Skeletal muscle tissue (tissue), 4 donors: ENCODE measurements around the gene VPS35. TPM values are rescaled to one million over a fixed set of nuclear protein-coding genes. Genes with fewer than 3 reads are reported as not detected.
"Not testable (repeated sequence)": the region's sequence is repeated elsewhere in the genome, so short reads cannot be mapped to it uniquely, and the experiment has no call there.

ENCODE experiments used
- H3K27ac ChIP-seq: one replicate; pipeline ENCODE4 v1.7.0; 2013; ENCODE audit warnings: mild to moderate bottlenecking, low read depth, low read length, inconsistent platforms
- H3K27me3 ChIP-seq, 3 donors: one replicate each; pipeline ENCODE4 v1.7.0; 2013; ENCODE audit warnings: low read length in 3 of 3; ENCODE audit not compliant: control insufficient read depth in 3 of 3, insufficient read depth in 3 of 3
- H3K36me3 ChIP-seq, 3 donors: one replicate each; pipeline ENCODE4 v1.7.0; 2013; ENCODE audit warnings: low read length in 3 of 3; ENCODE audit not compliant: control insufficient read depth in 3 of 3, insufficient read depth in 3 of 3
- H3K4me1 ChIP-seq, 3 donors: one replicate each; pipeline ENCODE4 v1.7.0; 2013; ENCODE audit warnings: low read length in 3 of 3, mild to moderate bottlenecking in 3 of 3; ENCODE audit not compliant: control insufficient read depth in 3 of 3, insufficient read depth in 3 of 3
- H3K4me3 ChIP-seq, 3 donors: one replicate each; pipeline ENCODE4 v1.7.0; 2013; ENCODE audit warnings: low read length in 3 of 3
- H3K9ac ChIP-seq, 3 donors: one replicate each; pipeline ENCODE4 v1.7.0; 2013; ENCODE audit warnings: low read length in 3 of 3, mild to moderate bottlenecking in 3 of 3, moderate library complexity in 2 of 3, low read depth in 1 of 3
- H3K9me3 ChIP-seq, 3 donors: one replicate each; pipeline ENCODE4 v1.7.0; 2013; ENCODE audit warnings: low read length in 3 of 3; ENCODE audit not compliant: control insufficient read depth in 3 of 3
- total RNA-seq: library from RNA; depleted of rRNA; stranded (reverse); fragments of >200 nt; gene quantifications from one replicate; pipeline ENCODE4 v1.2.3, GENCODE V29; 2014
- donor health status: Osteomylitis.

Gene VPS35
- total RNA-seq, 1 donor from 2014 or later: 107 TPM

DNA sequence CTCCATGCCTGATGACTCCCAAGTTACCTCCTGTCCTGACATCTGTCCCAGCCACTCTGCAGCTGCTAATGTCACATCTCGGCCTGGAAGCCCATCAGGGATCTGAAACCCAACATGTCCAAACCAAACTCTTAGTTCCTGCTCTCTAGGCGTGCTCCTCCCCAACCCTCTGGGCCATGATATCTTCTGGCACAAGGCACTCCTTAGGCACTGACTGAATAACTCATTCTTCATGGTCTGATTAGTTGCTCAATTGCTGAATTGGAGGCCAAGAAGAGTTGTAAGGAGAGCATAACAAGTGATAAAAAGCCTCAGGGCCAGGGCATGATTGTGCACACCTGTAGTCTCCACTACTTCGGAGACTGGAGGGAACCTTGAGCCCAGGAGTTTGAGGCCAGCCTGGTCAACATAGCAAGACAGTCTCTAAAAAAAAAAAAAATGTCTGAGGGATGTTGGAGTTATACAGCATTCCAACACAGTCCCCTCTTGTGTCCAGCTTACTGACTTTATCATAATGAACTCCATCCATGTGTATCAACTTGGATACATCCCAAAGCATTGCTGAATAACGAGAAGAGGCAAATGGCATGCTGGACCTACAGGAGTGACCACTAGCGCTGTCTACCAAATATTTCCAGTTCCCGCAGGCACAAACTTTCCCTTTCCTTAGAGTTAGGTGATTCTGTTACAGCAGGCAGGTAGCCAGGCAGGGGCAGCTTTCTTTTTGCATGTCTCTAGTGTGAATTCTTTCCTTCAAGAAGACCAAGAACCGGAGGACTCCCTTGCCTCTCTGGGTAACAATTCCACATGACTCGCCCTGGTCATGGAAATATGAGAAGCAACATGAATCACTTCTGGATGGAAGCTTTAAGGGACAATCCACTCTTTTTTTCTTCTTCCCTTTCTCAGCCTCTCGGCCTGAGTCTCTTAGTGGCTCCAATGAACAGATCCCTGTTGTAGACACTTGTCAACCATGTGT lies 49.7 kb downstream of the VPS35 start:
- Histone ChIP-seq H3K9me3 (no peaks in the 10 kb centered on the region), H3K27ac (no peak overlapping the region), H3K27me3 (no peaks in the 10 kb centered on the region), H3K4me1 (no peaks in the 10 kb centered on the region), H3K9ac (no peak overlapping the region), H3K36me3 (no peaks in the 10 kb centered on the region), H3K4me3 (no peak overlapping the region)

DNA sequence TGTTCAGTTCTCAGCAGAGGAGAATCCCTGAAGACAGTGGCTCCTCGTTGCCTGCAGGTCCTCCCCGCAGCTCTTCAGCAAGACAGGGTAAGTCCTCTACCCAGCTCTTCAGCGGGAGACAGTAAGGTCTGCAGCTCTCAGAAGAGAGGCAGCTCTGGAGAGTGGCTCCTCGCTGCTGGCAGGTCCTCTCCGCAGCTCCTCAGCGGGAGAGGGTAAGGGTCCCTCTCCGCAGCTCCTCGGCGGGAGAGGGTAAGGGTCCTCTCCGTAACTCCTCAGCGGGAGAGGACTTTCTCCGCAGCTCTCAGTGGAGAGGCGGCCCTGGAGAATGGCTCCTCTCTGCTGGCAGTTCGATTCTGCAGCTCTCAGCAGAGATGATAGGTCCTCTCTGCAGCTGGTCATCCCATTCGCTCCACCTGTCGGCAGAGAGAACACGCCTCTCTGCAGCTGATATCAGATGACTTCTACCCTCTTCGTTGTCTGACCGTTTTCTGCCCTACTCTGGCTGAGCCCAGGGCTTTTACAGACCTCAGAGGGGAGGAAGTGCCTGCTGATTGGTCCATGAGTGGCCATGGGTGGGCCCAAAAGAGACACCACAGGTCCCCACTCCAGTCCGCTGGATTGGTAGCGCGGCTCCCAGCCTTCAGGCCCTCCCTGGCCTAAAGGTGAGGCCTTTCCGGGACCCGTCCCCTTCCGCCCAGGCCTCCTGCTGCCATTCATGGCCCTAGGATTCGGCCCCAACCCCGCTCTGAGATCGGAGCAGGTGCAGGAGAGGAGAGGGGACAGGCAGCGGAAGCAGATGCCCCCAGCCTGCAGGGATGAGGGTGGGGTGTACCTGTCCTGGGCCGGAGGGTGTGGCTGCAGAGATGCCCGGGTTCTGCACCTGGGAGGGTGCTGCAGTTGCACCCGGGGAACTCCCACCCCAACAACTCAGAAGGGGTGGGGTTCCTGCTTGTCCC lies 55.9 kb downstream of the VPS35 start:
- no peak overlapping the region for H3K27ac ChIP-seq
- H3K4me1 ChIP-seq: peaks cover 0 to 9% (median 3%) of the 10 kb centered on the region in 3 donors
- H3K4me3 ChIP-seq: no peak overlapping the region
- no peaks in the 10 kb centered on the region for H3K9me3 ChIP-seq
- H3K36me3 ChIP-seq: no peaks in the 10 kb centered on the region
- H3K27me3 ChIP-seq: no peaks in the 10 kb centered on the region
- H3K9ac ChIP-seq: no peak overlapping the region

DNA sequence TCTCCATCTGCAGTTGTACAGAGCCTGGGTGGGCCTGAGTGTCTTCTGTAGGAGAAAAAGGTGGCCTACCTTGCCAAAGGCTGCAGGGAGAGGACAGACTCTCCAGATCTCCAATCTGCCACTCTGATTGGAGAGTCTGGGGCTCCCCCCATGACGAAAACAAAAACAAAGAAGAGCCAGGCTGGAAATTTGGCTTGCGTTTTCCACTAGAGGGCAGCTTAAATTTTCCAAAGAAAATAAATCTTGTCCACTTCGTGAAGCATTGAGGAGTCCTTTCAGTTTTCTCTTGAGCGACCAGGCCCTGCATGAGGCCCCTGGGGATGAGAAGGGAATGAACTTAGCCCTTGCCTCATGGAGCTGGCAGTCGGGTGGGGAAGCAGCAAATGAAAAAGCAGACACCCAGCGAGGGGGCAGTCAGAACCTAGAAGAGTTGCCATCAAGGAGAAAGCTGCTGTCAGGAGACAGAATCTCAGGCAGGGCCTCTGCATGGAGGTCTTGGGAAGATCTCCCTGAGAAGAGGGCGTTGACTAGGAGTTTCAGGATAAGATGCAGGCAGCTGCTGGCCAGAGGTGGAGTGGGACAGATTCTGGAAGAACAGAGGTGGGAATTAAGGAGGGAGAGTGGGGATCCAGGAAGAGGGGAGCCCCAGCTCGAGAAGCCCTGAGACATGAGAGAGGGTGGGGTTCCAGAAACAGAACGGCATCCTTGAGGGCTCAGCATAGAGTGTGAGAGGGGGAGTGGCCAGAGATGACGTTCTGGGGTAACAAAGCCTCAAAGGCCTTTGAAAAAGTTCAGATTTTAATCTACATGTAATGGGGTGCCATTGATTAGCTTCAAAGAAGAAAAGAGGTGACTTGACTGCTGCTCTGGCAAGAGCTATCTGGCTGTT lies 59.4 kb downstream of the VPS35 start:
- H3K27ac ChIP-seq: no peak overlapping the region

DNA sequence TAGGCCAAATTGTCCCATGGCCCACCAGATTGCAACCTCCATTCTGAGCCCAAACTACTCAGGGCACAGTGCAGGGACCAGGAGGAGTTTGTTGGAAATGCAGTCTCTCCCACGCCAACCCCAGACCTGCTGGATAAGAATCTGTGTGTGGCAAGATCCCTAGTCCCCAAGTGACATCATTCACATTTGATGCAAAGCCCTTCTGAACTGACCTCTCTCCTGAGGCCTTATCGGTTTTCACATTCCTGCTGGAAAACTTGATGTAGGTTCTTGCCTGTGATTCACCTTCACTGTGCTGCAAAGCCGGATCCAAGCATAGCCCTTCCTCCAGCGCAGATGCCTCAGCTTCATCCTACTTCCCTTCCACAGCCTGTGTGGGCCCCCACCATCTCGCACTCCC lies 61.2 kb downstream of the VPS35 start:
- H3K9me3 ChIP-seq: no peaks in the 10 kb centered on the region
- H3K4me3 ChIP-seq: no peak overlapping the region
- no peak overlapping the region for H3K27ac ChIP-seq
- no peaks in the 10 kb centered on the region for H3K27me3 ChIP-seq
- no peaks in the 10 kb centered on the region for H3K36me3 ChIP-seq
- peaks cover 0 to 9% (median 3%) of the 10 kb centered on the region in 3 donors for H3K4me1 ChIP-seq
- no peak overlapping the region for H3K9ac ChIP-seq

More for the DNA sequence above, 59.4 kb downstream of the VPS35 start:
- Histone ChIP-seq H3K9me3 (no peaks in the 10 kb centered on the region), H3K4me3 (no peak overlapping the region), H3K36me3 (no peaks in the 10 kb centered on the region), H3K9ac (no peak overlapping the region), H3K27me3 (no peaks in the 10 kb centered on the region), H3K4me1 (peaks cover 0 to 9% (median 3%) of the 10 kb centered on the region in 3 donors)

DNA sequence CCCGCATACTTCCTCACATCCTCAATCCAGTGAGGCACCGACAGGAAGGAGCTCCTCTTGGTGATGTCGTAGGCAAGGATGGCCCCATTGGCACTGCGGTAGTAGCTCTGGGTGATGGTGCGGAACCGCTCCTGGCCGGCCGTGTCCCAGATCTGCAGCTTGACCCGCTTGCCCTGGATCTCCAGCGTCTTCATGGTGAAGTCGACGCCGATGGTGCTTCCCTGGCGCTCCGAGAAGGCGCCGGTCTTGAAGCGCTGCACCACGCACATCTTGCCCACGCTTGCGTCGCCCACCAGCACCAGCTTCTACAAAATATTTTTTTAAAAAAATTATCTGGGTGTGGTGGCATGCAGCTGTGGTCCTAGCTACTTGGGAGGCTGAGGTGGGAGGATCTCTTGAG lies 62.3 kb downstream of the VPS35 start:
- not testable (repeated sequence) for H3K4me3 ChIP-seq, H3K4me1 ChIP-seq, H3K36me3 ChIP-seq, H3K9ac ChIP-seq, H3K27ac ChIP-seq, H3K27me3 ChIP-seq, H3K9me3 ChIP-seq

DNA sequence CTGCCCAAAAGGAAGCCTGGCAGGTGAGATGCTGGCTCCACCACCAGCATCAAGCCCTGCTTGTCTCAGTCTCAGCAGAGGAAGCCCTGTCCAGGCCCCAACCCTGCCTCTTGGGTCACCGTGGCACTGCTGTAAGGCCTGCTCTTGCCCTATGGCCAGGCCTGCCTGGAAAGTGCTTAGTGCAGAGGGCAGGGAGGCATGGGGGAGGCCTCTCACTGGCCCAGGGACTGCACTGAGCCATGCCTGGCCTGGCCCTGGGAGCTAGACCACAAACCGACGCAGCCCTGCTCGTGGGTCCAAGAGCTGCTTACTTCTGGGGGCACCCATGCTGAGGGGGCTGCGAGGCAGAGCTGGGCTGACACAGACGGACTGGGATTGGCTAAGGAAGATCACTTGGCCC lies 64.1 kb downstream of the VPS35 start:
- H3K36me3 ChIP-seq, H3K4me3 ChIP-seq, H3K9ac ChIP-seq, H3K9me3 ChIP-seq, H3K27ac ChIP-seq, H3K27me3 ChIP-seq: not testable (repeated sequence)
- H3K4me1 ChIP-seq: peaks cover 9 to 18% (median 11%) of the 10 kb centered on the region in 3 donors

DNA sequence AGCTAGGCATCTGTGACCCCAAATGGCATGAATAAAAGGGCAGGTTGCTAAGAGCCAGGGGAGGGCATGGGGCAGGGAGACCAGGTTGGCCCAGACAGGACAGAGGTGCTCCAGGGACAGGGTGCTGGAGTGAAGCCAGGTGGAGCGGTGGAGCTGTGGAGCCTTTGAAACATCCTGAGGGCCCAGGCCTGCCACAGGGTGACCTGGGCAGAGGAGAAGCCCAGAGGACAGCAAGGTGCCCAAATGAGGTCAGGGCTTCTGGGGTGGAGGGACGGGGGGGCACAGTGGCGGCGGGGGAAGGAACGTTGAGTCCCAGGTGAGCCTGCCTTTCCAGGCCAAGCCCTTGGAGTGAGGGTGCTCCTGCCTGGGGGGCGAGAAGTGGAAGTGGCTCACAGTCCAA lies 65.3 kb downstream of the VPS35 start:
- not testable (repeated sequence) for H3K27ac ChIP-seq, H3K9ac ChIP-seq, H3K4me3 ChIP-seq, H3K4me1 ChIP-seq, H3K36me3 ChIP-seq, H3K27me3 ChIP-seq, H3K9me3 ChIP-seq

DNA sequence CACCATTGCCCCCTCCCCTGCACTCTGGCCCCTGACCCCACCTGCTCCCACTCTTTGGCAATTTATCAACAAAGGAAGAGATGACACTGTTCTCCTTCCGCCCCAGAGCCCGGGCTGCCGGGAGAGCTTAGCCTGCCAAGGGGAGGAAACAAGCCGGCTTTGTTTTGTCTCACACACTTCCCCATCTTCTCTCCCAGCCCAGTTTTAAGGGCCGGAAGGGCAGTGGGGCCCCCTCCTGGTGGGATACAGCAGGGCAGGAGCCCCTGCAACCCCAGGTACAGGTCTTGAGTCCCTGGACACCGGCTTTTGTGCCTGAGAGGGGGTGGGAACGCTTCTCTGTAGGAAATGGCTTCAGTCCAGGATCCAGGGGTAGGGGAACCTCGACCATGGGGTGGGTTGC lies 65.7 kb downstream of the VPS35 start:
- not testable (repeated sequence) for H3K36me3 ChIP-seq, H3K27me3 ChIP-seq, H3K9ac ChIP-seq, H3K4me3 ChIP-seq, H3K27ac ChIP-seq, H3K9me3 ChIP-seq, H3K4me1 ChIP-seq

DNA sequence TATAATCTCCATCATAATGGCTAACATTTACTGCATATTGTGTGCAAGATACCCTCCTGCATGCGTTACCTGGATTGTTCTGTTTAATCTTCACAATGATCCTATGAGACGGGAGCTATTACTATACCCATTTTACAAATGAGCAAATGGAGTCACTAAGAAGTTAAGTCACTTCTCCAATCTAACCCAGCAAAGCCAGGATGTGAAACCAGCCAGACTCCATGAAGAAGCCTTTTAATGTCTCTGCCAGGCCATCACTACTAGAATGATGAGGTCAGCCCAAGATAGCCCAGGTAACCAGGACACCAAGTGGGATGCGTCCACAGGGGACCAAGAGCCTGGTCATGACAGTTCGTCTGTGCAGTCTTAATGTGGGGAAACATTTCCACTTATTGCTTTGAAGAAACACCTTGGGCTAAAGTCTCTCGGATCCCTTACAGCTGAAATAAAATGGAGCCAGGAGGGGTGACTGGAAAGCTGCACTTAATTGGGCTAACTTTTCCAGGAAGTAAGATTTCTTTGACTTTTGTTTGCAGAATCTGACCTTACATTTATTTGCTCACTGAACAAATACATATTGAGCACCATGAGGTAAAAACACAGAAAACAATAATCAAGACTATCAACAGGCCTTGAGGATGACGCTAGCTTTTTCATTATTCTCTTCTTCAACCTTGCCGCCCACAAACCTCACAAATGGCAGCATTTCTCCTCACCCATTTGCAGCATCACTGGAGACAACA lies 66.9 kb downstream of the VPS35 start:
- no peaks in the 10 kb centered on the region for H3K36me3 ChIP-seq
- no peaks in the 10 kb centered on the region for H3K9me3 ChIP-seq
- H3K27ac ChIP-seq: no peak overlapping the region
- H3K4me3 ChIP-seq: no peak overlapping the region
- H3K27me3 ChIP-seq: no peaks in the 10 kb centered on the region
- no peak overlapping the region for H3K9ac ChIP-seq
- H3K4me1 ChIP-seq: peaks cover 8 to 10% (median 9%) of the 10 kb centered on the region in 3 donors
